Endothelial cell of hepatic sinusoid (primary cell): ENCODE measurements around the gene CPAMD8.
"Not testable (repeated sequence)": the region's sequence is repeated elsewhere in the genome, so short reads cannot be mapped to it uniquely, and the experiment has no call there.

Experiments
- in situ Hi-C: cut with HindIII; loops from 2 replicates; pipeline ENCODE4 v1.10.0; 2017; ENCODE audit warnings: low sequenced_read_pairs

CPAMD8 gene

GRCh38 chr19:17043744-17044143 is 17.1 kb upstream of the CPAMD8 start:
- in situ Hi-C loops = no loop called here

DNA sequence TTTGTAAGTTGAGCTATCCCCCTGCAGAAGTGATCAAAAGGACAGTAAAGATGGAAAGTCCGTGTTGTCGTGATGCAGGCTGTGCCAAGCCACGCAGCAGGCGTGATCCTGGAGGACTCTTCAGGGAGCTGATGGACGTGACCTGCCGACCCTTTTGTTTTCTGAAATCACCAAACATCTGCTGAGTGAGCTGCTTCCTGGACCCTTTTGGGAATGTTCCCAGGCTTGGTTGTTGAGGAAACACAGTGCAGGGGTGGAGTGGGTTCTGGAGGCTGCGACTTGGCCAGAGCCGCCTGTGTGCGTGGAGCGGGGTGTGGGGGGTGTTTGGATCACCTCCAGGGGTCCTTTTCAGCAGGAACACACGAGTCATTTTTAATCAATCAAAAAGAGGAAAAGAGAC is 15.4 kb upstream of the CPAMD8 start:
- in situ Hi-C loops = no loop called here

DNA sequence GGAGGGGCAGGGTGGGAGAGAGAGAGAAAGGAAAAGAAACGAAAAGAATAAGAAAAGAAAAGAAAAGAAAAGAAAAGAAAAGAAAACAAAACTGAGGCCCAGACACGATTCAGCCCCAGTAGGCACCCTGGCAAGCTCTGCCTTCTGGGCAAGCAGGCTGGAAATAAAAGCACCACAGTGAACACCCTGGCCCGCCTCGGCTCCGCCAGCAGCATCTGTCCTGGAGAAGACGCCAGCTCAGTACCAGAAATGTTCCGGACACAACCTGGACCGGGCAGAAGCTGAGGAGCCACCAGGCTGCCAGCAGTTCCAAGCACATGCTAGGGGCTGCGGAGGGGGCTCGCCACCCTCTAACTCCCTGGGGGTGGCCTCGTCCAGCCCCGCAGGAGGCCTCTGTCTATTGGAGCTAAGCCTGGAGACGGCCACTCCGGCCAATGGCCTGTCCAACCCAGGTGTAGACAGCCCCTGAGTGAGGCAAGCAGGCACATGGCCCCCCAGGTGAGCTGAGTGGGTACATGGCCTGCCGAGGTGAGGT is 11.4 kb upstream of the CPAMD8 start:
- in situ Hi-C loops = loop anchor here (5.0 to 10.0 kb wide), 3 partner anchors 71 to 243 kb away; no protein-coding TSS in a partner anchor

DNA sequence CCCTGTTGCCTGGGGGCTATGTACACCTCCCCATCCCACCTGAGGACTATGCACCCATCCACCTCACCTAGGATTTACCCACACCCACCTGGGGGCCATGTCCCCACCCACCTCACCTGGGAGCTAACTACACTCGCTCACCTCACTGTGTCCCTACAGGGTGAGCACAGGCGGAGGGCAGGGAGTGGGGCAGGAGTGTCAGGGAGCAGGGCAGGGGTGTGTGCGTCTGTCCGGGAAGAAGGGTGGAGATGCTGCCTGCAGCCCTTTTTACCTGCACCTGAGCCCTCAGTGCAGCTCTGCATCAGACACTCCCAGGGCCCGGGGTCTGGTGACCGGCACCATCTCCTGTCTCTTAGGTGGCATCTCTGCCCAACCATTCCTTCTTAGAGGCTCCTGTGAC is 10.6 kb upstream of the CPAMD8 start:
- in situ Hi-C loops = loop anchor here (5.0 to 10.0 kb wide), 3 partner anchors 70 to 242 kb away; no protein-coding TSS in a partner anchor

DNA sequence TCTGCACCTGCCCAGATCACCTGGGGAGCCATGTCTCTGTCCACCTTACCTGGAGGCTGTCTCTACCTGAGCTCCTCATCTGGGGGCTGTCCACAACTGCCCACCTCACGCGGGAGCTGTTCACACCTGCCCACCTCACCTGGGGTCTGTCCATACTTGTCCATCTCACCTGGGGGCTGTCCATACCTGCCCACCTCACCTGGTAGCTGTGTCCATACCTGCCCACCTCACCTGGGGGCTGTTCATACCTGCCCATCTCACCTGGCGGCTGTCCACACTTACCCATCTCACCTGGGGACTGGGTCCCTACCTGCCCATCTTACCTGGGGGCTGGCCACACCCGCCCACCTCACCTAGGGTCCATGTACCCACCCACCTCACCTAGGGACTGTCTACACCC is 10.0 kb upstream of the CPAMD8 start:
- in situ Hi-C loops = loop anchor here (5.0 to 10.0 kb wide), 3 partner anchors 69 to 242 kb away; no protein-coding TSS in a partner anchor

GRCh38 chr19:17035842-17036424 is 9.3 kb upstream of the CPAMD8 start:
- in situ Hi-C loops = loop anchor here (5.0 to 10.0 kb wide), 3 partner anchors 69 to 241 kb away; no protein-coding TSS in a partner anchor

DNA sequence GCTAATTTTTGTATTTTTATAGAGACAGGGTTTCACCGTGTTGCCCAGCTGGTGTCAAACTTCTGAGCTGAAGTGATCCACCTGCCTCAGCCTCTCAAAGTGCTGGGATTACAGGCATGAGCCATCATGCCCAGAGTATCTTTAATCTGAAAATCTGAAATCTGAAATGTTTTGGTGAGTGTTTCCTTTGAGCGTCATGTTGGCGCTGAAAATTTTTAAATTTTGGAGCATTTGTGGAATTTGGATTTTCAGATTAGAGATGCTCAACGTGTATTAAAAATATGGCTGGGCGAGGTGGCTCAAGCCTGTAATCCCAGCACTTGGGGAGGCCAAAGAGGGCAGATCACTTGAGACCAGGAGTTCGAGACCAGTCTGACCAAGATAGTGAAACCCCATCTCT is 5.1 kb upstream of the CPAMD8 start:
- in situ Hi-C loops = loop anchor here (10.0 kb wide), 1 partner anchor 237 kb away; no protein-coding TSS in a partner anchor

DNA sequence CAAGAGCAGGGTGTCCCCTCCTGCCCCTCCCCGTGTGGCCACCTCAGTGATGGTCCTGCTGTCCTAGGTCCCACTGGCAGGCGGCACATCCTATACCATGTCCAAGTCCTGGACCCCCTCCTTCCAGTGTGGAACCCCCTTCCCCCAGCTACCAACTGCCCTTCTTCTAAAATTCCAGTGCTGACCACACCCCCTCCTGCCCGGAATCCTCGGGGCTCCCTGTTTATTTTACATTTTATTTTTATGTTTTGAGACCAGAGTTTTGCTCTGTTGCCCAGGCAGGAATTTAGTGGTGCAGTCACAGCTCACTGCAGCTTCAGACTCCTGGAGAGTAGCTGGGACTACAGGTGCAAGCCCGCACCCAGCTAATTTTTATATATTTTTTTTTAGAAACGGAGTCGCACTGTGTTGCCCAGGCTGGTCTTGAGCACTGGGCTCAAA is 945 bp upstream of the CPAMD8 start:
- in situ Hi-C loops = no loop called here

DNA sequence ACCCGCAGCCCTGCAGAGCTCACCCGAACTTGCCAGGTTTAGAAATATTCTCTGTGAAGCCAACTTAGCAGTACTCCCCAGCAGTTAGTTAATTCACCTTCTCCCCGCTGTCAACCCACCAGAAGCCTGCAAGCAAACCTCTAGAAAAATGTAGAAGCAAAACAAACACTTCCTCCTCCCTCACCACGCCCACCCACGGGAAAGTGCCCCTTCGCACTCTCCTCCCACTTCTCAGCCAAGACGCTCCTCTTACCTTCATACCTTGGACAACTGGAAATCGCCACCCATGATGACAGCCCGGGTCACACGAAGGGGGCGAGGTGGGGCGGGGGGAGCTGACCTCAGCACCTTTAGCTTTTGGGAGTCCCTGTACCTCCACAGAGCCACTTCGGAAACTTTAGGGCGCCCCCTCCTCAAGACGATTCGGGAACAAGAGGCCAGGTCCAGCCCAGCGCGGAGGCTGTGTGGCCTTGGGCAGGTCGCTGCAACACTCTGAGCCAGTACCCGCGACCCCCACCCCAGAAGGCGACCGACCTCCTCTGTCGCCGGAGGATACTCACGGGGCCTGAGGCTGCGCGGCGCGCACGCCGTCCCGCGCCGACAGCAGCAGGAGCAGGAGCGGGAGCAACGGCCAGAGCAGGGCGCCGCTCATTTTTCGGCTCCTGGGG is 485 bp downstream of the CPAMD8 start:
- in situ Hi-C loops = no loop called here

DNA sequence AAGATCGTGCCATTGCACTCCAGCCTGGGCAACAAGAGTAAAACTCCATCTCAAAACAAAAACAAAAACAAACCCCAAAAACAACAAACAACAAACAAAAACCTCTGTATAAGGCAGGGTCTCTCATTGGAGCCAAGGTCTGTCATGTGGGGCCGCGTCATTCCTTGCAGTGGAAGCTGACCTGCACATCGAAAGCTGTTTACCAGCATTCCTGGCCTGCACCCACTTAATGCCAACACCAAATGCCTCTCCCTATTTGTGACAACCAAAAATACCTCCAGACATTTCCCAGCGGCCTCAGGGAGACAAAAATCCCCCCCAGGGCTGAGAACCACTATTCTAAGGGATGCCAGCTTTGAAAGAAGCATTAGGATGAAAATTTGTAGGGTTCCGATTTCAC is 1.2 kb downstream of the CPAMD8 start:
- in situ Hi-C loops = no loop called here

DNA sequence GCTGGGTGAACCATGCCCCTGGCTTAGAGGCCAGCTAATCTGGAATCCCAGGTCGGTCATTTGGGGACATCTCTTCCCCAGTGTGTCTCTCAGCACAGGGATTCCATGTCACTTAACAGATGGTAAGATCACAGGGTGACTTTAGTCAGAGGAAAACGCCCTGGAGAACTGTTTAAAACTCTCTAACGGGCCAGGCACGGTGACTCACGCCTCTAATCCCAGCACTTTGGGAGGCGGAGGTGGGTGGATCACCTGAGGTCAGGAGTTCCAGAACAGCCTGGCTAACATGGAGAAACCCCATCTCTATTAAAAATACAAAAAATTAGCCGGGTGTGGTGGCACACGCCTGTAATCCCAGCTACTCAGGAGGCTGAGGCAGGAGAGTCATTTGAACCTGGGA is 1.7 kb downstream of the CPAMD8 start:
- in situ Hi-C loops = not testable (repeated sequence)

DNA sequence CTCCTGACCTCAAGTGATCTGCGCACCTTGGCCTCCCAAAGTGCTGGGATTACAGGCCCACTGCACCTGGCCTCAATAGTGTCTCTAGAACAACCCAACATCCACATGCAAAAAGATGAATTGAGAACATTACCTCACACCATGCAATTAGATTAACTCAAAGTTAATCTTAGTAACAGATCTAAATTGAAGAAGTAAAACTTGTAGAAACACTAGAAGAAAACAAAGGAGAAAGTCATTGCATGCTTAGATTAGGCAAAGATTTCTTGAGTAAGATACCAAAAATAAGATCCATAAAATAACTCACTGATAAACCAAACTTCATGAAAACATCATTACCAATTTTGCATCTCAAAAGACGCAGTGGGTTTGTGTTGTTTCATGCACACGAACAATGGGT is 2.8 kb downstream of the CPAMD8 start:
- in situ Hi-C loops = no loop called here

DNA sequence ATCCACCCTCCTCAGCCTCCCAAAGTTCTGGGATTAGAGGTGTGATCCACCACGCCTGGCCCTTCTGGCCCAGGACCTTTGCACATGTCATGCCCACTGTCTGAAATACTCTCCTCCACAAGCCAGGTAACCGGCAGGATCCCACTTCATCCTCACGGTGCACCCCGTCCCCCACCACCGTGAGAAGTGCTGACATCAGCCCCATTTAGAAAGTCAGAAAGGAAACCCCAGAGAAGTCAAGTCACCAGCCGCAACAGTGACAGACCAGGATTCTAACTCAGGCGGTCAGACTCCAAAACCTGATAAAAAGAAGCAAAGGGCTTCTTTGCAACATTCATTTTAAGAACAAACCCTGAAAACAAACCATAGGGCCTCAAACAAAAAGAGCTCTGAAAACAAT is 3.9 kb downstream of the CPAMD8 start:
- in situ Hi-C loops = no loop called here

DNA sequence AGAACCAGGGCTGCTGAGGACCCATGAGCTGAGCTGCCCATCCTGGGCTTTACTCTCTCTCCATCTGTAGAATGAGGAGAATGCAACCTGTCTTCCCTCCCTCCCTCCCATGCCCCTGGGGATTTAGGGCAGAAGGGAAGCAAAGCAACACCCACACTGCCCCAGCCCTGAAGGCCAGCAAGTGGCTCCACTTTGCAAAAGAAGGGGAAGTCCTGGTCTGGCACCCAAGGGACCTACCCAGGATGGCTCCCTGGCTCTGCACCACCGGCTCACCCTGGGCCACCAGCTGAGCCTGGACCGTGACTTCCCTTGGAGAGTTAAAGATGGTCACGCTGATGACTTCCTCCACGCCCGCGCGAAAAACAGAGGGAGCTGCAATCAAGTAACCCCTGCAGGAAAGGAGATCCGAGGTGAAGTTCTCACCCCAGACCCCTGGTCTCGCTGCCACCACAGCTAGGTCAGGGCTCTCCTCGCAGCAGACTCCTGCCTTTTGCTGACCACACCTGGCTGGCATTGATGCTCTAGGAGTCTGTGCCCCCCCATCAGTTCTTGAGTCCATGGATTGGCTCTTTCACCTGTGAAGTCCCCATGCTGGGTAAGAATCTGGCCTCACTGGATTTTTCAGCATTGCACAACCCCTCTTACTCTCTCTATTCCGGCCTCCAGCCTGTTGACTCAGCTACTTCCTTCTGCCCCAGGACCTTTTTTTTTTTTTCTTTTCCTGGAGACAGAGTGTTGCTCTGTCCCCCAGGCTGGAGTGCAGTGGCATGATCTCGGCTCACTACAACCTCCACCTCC is 4.6 kb downstream of the CPAMD8 start:
- in situ Hi-C loops = no loop called here

GRCh38 chr19:17021328-17021727 is 5.3 kb downstream of the CPAMD8 start:
- in situ Hi-C loops = no loop called here

- in situ Hi-C loops = no loop called here
These were observed 5.8 kb downstream of the CPAMD8 start for GRCh38 chr19:17020823-17021222.

DNA sequence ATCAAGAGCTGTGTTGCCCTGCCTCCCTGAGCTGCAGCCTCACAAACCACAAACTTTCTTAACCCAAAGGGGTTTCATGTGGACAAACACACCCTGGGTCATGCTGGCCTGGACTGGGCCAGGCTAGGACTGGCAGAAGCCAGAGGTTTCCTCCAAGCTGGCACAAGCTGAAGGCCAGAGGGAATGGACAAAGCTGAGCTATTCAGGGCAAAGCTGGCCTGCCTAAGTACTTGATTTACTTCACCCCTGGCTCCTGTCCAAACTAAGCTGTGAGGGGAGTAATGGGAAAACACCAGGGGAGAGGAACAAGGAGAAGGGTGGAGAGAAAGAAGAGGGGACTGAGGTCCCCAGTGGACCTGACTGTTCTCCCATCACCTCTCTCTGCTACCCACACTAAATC is 6.2 kb downstream of the CPAMD8 start:
- in situ Hi-C loops = no loop called here

- in situ Hi-C loops = not testable (repeated sequence)
These were observed 12.3 kb downstream of the CPAMD8 start for GRCh38 chr19:17014212-17014861.

DNA sequence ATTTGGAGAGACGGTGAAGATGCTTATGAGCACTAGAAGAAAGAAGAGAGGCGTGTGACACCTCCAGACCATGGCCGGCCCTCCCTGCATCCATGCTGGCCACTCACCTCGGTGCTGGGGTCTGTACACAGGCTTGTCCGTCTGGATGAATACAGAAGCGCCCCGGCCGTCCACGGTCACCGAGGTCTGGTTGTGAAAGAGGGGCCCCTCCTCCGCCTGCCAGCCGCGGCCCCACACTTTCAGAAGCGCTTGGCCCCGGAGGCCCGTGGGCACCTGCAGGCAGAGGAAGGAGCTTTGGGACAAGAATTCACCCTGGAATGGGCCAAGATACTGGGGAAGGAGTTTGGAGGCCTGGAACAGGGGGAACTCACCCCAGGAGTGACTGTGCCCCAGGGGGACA is 15.1 kb downstream of the CPAMD8 start:
- in situ Hi-C loops = no loop called here

DNA sequence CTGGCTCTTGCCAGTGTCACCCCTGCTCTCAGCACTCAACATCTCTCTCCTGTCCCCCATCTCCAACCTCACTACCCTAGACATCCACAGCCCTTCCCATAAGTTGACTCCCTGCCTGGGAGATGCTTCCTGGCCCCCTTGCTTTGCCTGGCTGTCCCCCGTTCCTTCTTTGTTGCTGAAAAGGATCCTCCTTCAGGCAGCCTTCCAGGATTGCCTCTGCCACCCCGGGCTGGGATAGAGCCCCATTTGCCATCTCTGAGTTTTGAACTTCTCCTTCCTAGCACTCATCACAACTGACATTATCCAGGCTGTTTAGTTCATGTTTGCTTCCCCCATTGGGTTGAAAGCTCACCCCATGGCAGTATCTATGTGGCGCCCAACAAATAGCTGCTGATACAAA is 20.0 kb downstream of the CPAMD8 start:
- in situ Hi-C loops = no loop called here

GRCh38 chr19:17005000-17005399 is 21.6 kb downstream of the CPAMD8 start:
- in situ Hi-C loops = no loop called here
